H1 (cell line): ENCODE measurements around the gene NPTN. TPM values are rescaled to one million over a fixed set of nuclear protein-coding genes. Genes with fewer than 3 reads are reported as not detected.

Experiments
- CTCF ChIA-PET: fragments of 300-600 bp; sonication (Branson Sonifier 250); formaldehyde crosslinking; loops from one replicate; lab custom pipeline; 2021; ENCODE audit not compliant: partially characterized antibody; lab: Charles Lee
- POLR2A ChIA-PET: fragments of 300-600 bp; sonication (Branson Sonifier 250); formaldehyde crosslinking; loops from one replicate; lab custom pipeline; 2021; ENCODE audit warnings: inconsistent platforms; ENCODE audit not compliant: partially characterized antibody; lab: Charles Lee
- DNase-seq, 2 experiments: peaks; one replicate each; pipeline versions ENCODE4 v3.0.0 to v3.0.0-alpha.2; 2010 to 2022; ENCODE audit warnings: low spot score in 2 of 2, low read depth in 1 of 2, mixed read lengths in 1 of 2
- FAIRE-seq: peaks from 2 replicates; lab custom pipeline; 2011; peaks lifted over from hg19 to GRCh38; lab: Jason Lieb, UNC
- H2AFZ ChIP-seq: 2 replicates; pipeline ENCODE4 v1.8.1; 2012; ENCODE audit warnings: low read length, inconsistent platforms
- H2AK5ac ChIP-seq: 2 replicates; pipeline ENCODE4 v1.6.1; 2013; ENCODE audit warnings: low read depth, low read length
- H2BK120ac ChIP-seq: replicated peaks from 2 replicates; pipeline ENCODE3; 2013; ENCODE audit warnings: low read depth, low read length, inconsistent platforms
- H2BK12ac ChIP-seq: 2 replicates; pipeline ENCODE4 v1.6.1; 2013; ENCODE audit warnings: low read depth, low read length
- H2BK15ac ChIP-seq: 2 replicates; pipeline ENCODE4 v1.6.1; 2013; ENCODE audit warnings: low read length
- H2BK20ac ChIP-seq: 2 replicates; pipeline ENCODE4 v1.6.1; 2013; ENCODE audit warnings: low read length
- H2BK5ac ChIP-seq: 2 replicates; pipeline ENCODE4 v1.6.1; 2013; ENCODE audit warnings: low read depth, low read length
- H3K14ac ChIP-seq: 2 replicates; pipeline ENCODE4 v1.6.1; 2013; ENCODE audit warnings: inconsistent platforms; ENCODE audit not compliant: insufficient read length
- H3K18ac ChIP-seq: 2 replicates; pipeline ENCODE4 v1.6.1; 2013; ENCODE audit warnings: low read length; ENCODE audit errors: extremely low read depth
- H3K23ac ChIP-seq: 2 replicates; pipeline ENCODE4 v1.6.1; 2013; ENCODE audit warnings: inconsistent platforms; ENCODE audit not compliant: insufficient read length
- H3K23me2 ChIP-seq: 2 replicates; pipeline ENCODE4 v1.6.1; 2013; ENCODE audit warnings: low read depth, low read length
- H3K27ac ChIP-seq: 2 replicates; pipeline ENCODE4 v1.6.1; 2011; ENCODE audit warnings: low read depth, low read length, inconsistent platforms
- H3K27me3 ChIP-seq, 4 experiments: replicated peaks in 1 of 4; 1 replicate in 1 of 4; 2 replicates in 3 of 4; pipeline versions ENCODE4 v1.6.1 to v1.8.1; 2011 to 2013; ENCODE audit warnings: low read length in 3 of 4, mild to moderate bottlenecking in 3 of 4, inconsistent platforms in 2 of 4, mixed read lengths in 2 of 4, moderate library complexity in 1 of 4; ENCODE audit not compliant: control insufficient read depth in 3 of 4, insufficient read depth in 3 of 4; ENCODE audit errors: extremely low read depth in 1 of 4
- H3K36me3 ChIP-seq, 4 experiments: 2 replicates each; pipeline versions ENCODE4 v1.6.1 to v1.8.1; 2011 to 2013; ENCODE audit warnings: mild to moderate bottlenecking in 4 of 4, low read length in 3 of 4, moderate library complexity in 2 of 4, control low read depth in 1 of 4, inconsistent platforms in 1 of 4; ENCODE audit not compliant: insufficient read depth in 4 of 4, control insufficient read depth in 2 of 4
- H3K4ac ChIP-seq: replicated peaks from 2 replicates; pipeline ENCODE3; 2013; ENCODE audit warnings: low read length, low read depth, mixed read lengths, inconsistent platforms; ENCODE audit not compliant: insufficient read length
- H3K4me1 ChIP-seq, 4 experiments: replicated peaks in 1 of 4; 1 replicate in 1 of 4; 2 replicates in 3 of 4; pipeline versions ENCODE4 v1.6.1 to v1.8.1; 2011 to 2013; ENCODE audit warnings: low read length in 3 of 4, inconsistent platforms in 2 of 4, mixed read lengths in 1 of 4; ENCODE audit not compliant: insufficient read depth in 4 of 4, control insufficient read depth in 3 of 4
- H3K4me2 ChIP-seq, 2 experiments: 2 replicates each; pipeline versions ENCODE4 v1.6.1 to v1.8.1; 2011 to 2013; ENCODE audit warnings: low read depth in 2 of 2, low read length in 2 of 2, control low read depth in 1 of 2, inconsistent platforms in 1 of 2, mild to moderate bottlenecking in 1 of 2; ENCODE audit not compliant: insufficient read depth in 1 of 2
- H3K4me3 ChIP-seq, 4 experiments: fragments of 200-600, 300-600 bp in 1 of 4; sonication (generic), shearing (Covaris generic), sonication (Bioruptor Twin) in 1 of 4; 2 replicates each; pipeline versions ENCODE4 v1.5.1 to v1.8.1; 2011 to 2016; ENCODE audit warnings: low read length in 4 of 4, low read depth in 3 of 4, control low read depth in 2 of 4, inconsistent platforms in 2 of 4, mild to moderate bottlenecking in 2 of 4, mixed read lengths in 1 of 4, moderate library complexity in 1 of 4; ENCODE audit not compliant: insufficient read depth in 2 of 4; ENCODE audit errors: extremely low read depth in 1 of 4
- H3K56ac ChIP-seq: replicated peaks from 2 replicates; pipeline ENCODE3; 2013; ENCODE audit warnings: low read depth, mild to moderate bottlenecking, mixed read lengths, low read length, inconsistent platforms; ENCODE audit not compliant: insufficient read length
- H3K79me1 ChIP-seq: 2 replicates; pipeline ENCODE4 v1.6.1; 2013; ENCODE audit warnings: low read depth, low read length, control low read depth
- H3K79me2 ChIP-seq, 2 experiments: 2 replicates each; pipeline versions ENCODE4 v1.6.1 to v1.8.1; 2012 to 2013; ENCODE audit warnings: low read length in 2 of 2, mild to moderate bottlenecking in 2 of 2, inconsistent platforms in 1 of 2; ENCODE audit not compliant: insufficient read depth in 2 of 2, control insufficient read depth in 1 of 2
- H3K9ac ChIP-seq, 4 experiments: replicated peaks in 1 of 4; 1 replicate in 1 of 4; 2 replicates in 3 of 4; pipeline versions ENCODE4 v1.6.1 to v1.8.1; 2011 to 2013; ENCODE audit warnings: low read depth in 3 of 4, low read length in 3 of 4, control low read depth in 2 of 4, mild to moderate bottlenecking in 2 of 4, moderate library complexity in 2 of 4, inconsistent platforms in 1 of 4; ENCODE audit errors: extremely low read depth in 1 of 4
- H3K9me3 ChIP-seq, 2 experiments: 2 replicates each; pipeline versions ENCODE4 v1.6.1 to v1.8.1; 2012 to 2013; ENCODE audit warnings: mild to moderate bottlenecking in 2 of 2, moderate library complexity in 2 of 2, control low read depth in 1 of 2, inconsistent platforms in 1 of 2, low read depth in 1 of 2, low read length in 1 of 2, mixed read lengths in 1 of 2; ENCODE audit not compliant: insufficient read depth in 2 of 2
- H4K20me1 ChIP-seq, 2 experiments: replicated peaks in 1 of 2; 2 replicates each; pipeline versions ENCODE3 to v1.8.1; 2011 to 2013; ENCODE audit warnings: inconsistent platforms in 2 of 2, low read length in 2 of 2, mild to moderate bottlenecking in 1 of 2; ENCODE audit not compliant: insufficient read depth in 2 of 2, control insufficient read depth in 1 of 2
- H4K5ac ChIP-seq: 2 replicates; pipeline ENCODE4 v1.6.1; 2013; ENCODE audit warnings: low read length, low read depth, mixed read lengths, inconsistent platforms; ENCODE audit not compliant: insufficient read length
- H4K8ac ChIP-seq: 2 replicates; pipeline ENCODE4 v1.8.0; 2013; ENCODE audit warnings: mild to moderate bottlenecking, moderate library complexity, low read length, inconsistent platforms; ENCODE audit not compliant: insufficient read depth; ENCODE audit errors: extremely low read depth
- H4K91ac ChIP-seq: replicated peaks from 2 replicates; pipeline ENCODE3; 2013; ENCODE audit warnings: low read length, mixed read lengths, inconsistent platforms; ENCODE audit not compliant: insufficient read length
- BRCA1 ChIP-seq: IDR thresholded peaks from 2 replicates; pipeline ENCODE4 v1.6.1; 2012; ENCODE audit warnings: low read depth, low read length, improper control_type of control experiment
- CBX8 ChIP-seq: fragments of 300-800, 300-1000 bp; sonication (generic); IDR thresholded peaks from 2 replicates; pipeline ENCODE4 v1.7.1; 2016; ENCODE audit warnings: low read depth, low read length, borderline replicate concordance
- CHD2 ChIP-seq: IDR thresholded peaks from 2 replicates; pipeline ENCODE4 v1.6.1; 2012; ENCODE audit warnings: low read length, improper control_type of control experiment
- RAD21 ChIP-seq, 2 experiments: IDR thresholded peaks in 1 of 2; conservative IDR thresholded peaks in 1 of 2; 2 replicates each; pipeline ENCODE4 v1.6.1; 2011; ENCODE audit warnings: low read depth in 2 of 2, low read length in 2 of 2, improper control_type of control experiment in 1 of 2, inconsistent platforms in 1 of 2, mild to moderate bottlenecking in 1 of 2, moderate library complexity in 1 of 2
- WGBS, 2 experiments: shearing (Covaris generic) in 1 of 2; methylation state at CpG; one replicate each; pipeline versions ENCODE4 v1.1.6 to v1.1.7; 2013 to 2015; ENCODE audit warnings: low lambda C conversion rate in 2 of 2, mixed read lengths in 2 of 2, inconsistent platforms in 1 of 2, low coverage in 1 of 2, missing lambda C conversion rate in 1 of 2; ENCODE audit not compliant: insufficient replicate concordance in 2 of 2, insufficient coverage in 1 of 2, insufficient read length in 1 of 2; ENCODE audit errors: extremely low coverage in 1 of 2, missing lambda C conversion rate in 1 of 2; 5-methylcytosine and 5-hydroxymethylcytosine counted together
- polyA plus RNA-seq, 7 experiments: library from polyadenylated mRNA; depleted of rRNA in 3 of 7; stranded (reverse) in 5 of 7; unstranded in 2 of 7; fragments of >200 nt in 5 of 7; fragments of 200-250 nt in 2 of 7; gene quantifications; 1 replicate in 5 of 7; 2 replicates in 1 of 7; 4 replicates in 1 of 7; pipeline versions ENCODE4 v1.2.1 to v1.2.3, GENCODE V29; 2011 to 2013; ENCODE audit warnings: missing spikeins in 2 of 7, mixed read lengths in 2 of 7
- total RNA-seq: library from RNA; stranded (reverse); fragmentation: NEBNext Ultra II Directional; extraction: Animal tissue kit (Norgen Biotek cat#: 25700); gene quantifications from 2 replicates; pipeline ENCODE4 v1.2.1, GENCODE V29; 2021
- TF ChIP-seq, protein P1 (sequence below): IDR thresholded peaks from 2 replicates; pipeline ENCODE4 v1.6.1; 2012; ENCODE audit warnings: low read length, inconsistent platforms

NPTN gene
- total and polyA plus RNA-seq, 2 of the 8 experiments (the other 6 are each of a cell fraction or from before 2014, with no cell fraction given), result 67.0 to 113 TPM

DNA sequence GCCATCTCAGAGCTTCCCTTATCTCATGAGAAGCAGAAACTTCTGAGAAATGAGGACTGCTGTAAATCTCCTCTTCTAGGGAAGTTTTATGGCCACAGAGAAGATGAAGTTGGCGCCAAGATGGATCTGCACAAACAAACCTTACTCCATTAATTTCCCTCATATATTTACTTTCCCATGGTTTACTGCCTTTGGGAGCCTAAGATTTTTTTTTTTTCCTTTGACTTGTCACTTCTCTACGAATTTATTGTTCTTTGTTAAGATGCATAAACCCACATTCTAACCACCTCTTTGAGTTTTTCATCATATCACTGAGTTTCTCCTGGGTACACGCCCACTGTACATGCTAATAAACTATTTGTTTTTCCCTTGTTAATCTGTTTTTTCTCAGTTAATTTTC is 21.5 kb upstream of the NPTN start:
- no peaks in the 10 kb centered on the region for H3K9me3 ChIP-seq
- no peak overlapping the region for H2AFZ ChIP-seq
- no peak overlapping the region for H4K5ac ChIP-seq
- H4K91ac ChIP-seq, result no peak overlapping the region
- no peaks in the 10 kb centered on the region for H3K79me1 ChIP-seq
- no peak overlapping the region for H2BK20ac ChIP-seq
- no peaks in the 10 kb centered on the region for H3K4me1 ChIP-seq
- DNase-seq, result no peak
- H2BK120ac ChIP-seq, result no peak overlapping the region
- no peak overlapping the region for H3K4me3 ChIP-seq
- H2BK15ac ChIP-seq, result no peak overlapping the region
- no peaks in the 10 kb centered on the region for H3K36me3 ChIP-seq
- H4K8ac ChIP-seq, result no peak overlapping the region
- TF ChIP-seq BRCA1 (no peak), CBX8 (no peak), CHD2 (no peak), RAD21 (IDR thresholded peaks at IDR 0.05 in 1 of 2, conservative IDR thresholded peaks at IDR 0.05 in 1 of 2; ENCODE audit: low read depth in 2 of 2, low read length in 2 of 2) (no peak)
- TF ChIP-seq, protein P1, sequence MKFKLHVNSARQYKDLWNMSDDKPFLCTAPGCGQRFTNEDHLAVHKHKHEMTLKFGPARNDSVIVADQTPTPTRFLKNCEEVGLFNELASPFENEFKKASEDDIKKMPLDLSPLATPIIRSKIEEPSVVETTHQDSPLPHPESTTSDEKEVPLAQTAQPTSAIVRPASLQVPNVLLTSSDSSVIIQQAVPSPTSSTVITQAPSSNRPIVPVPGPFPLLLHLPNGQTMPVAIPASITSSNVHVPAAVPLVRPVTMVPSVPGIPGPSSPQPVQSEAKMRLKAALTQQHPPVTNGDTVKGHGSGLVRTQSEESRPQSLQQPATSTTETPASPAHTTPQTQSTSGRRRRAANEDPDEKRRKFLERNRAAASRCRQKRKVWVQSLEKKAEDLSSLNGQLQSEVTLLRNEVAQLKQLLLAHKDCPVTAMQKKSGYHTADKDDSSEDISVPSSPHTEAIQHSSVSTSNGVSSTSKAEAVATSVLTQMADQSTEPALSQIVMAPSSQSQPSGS, result no peak
- no peak overlapping the region for H3K23ac ChIP-seq
- H3K18ac ChIP-seq, result no peak overlapping the region
- H3K4me2 ChIP-seq, result no peak overlapping the region
- FAIRE-seq, result no peak
- ChIA-PET CTCF (no interaction called here), POLR2A (no interaction called here)
- no peaks in the 10 kb centered on the region for H3K79me2 ChIP-seq
- 78% methylated on average over 3 of the region's 3 CpGs; no CpG with 5 or more reads in 1 of the 2 experiments for WGBS, 2 experiments
- 0 out of 7 replicates have a peak, but pooled peaks cover 0 to 2% (median 0%) of the 10 kb centered on the region in 4 experiments for H3K27me3 ChIP-seq
- H3K23me2 ChIP-seq, result no peaks in the 10 kb centered on the region
- H3K9ac ChIP-seq, result no peak overlapping the region
- H4K20me1 ChIP-seq, result no peaks in the 10 kb centered on the region
- no peak overlapping the region for H3K4ac ChIP-seq
- H3K27ac ChIP-seq, result no peak overlapping the region
- no peak overlapping the region for H2AK5ac ChIP-seq
- H3K56ac ChIP-seq, result no peak overlapping the region
- no peak overlapping the region for H2BK12ac ChIP-seq
- no peak overlapping the region for H2BK5ac ChIP-seq
- no peak overlapping the region for H3K14ac ChIP-seq
